Astrocyte (in vitro differentiated cells and primary cell): Measurements from ENCODE around the gene TRMT1. TPM values are rescaled to one million over a fixed set of nuclear protein-coding genes. Genes with fewer than 3 reads are reported as not detected.
A peak's percentile ranks its signal among the peaks of the same experiment; 100 is the strongest.

ENCODE experiments used
- DNase-seq: peaks from one replicate; pipeline ENCODE4 v3.0.0-alpha.2; 2010; ENCODE audit warnings: low read depth
- FAIRE-seq: peaks from 2 replicates; lab custom pipeline; 2011; peaks lifted over from hg19 to GRCh38; lab: Jason Lieb, UNC
- H2AFZ ChIP-seq: 2 replicates; pipeline ENCODE4 v1.6.0; 2012; ENCODE audit warnings: low read depth, low read length, inconsistent platforms
- H3K27ac ChIP-seq: 2 replicates; pipeline ENCODE4 v1.5.1; 2011; ENCODE audit warnings: low read depth, low read length, inconsistent platforms
- H3K27me3 ChIP-seq: 2 replicates; pipeline ENCODE4 v1.6.0; 2011; ENCODE audit warnings: low read length, inconsistent platforms; ENCODE audit not compliant: insufficient read depth
- H3K36me3 ChIP-seq: 2 replicates; pipeline ENCODE4 v1.5.1; 2011; ENCODE audit warnings: low read length, inconsistent platforms; ENCODE audit not compliant: insufficient read depth
- H3K4me1 ChIP-seq: 2 replicates; pipeline ENCODE4 v1.5.1; 2011; ENCODE audit warnings: low read length, inconsistent platforms; ENCODE audit not compliant: insufficient read depth
- H3K4me2 ChIP-seq: 2 replicates; pipeline ENCODE4 v1.6.0; 2012; ENCODE audit warnings: low read length, inconsistent platforms
- H3K4me3 ChIP-seq: 2 replicates; pipeline ENCODE4 v1.5.1; 2011; ENCODE audit warnings: low read depth, mild to moderate bottlenecking, low read length, inconsistent platforms; ENCODE audit not compliant: insufficient read depth
- H3K79me2 ChIP-seq: 2 replicates; pipeline ENCODE4 v1.6.0; 2012; ENCODE audit warnings: mild to moderate bottlenecking, low read length, inconsistent platforms; ENCODE audit not compliant: insufficient read depth
- H3K9ac ChIP-seq: 2 replicates; pipeline ENCODE4 v1.6.0; 2012; ENCODE audit warnings: mild to moderate bottlenecking, low read length, inconsistent platforms
- H3K9me3 ChIP-seq: 2 replicates; pipeline ENCODE4 v1.5.1; 2012; ENCODE audit warnings: low read depth, mild to moderate bottlenecking, low read length, inconsistent platforms; ENCODE audit not compliant: insufficient read depth
- H4K20me1 ChIP-seq: 2 replicates; pipeline ENCODE4 v1.6.0; 2012; ENCODE audit warnings: low read length, inconsistent platforms; ENCODE audit not compliant: insufficient read depth
- H3K27ac Mint-ChIP-seq: one replicate; pipeline ENCODE4 v1.8.0; 2021; ENCODE audit warnings: mild to moderate bottlenecking, mixed read lengths; ENCODE audit not compliant: unreplicated experiment
- H3K27me3 Mint-ChIP-seq: one replicate; pipeline ENCODE4 v1.8.0; 2021; ENCODE audit warnings: low read depth, mixed read lengths; ENCODE audit not compliant: unreplicated experiment
- H3K36me3 Mint-ChIP-seq: one replicate; pipeline ENCODE4 v1.8.0; 2021; ENCODE audit warnings: low read depth, mixed read lengths; ENCODE audit not compliant: unreplicated experiment
- H3K4me1 Mint-ChIP-seq: one replicate; pipeline ENCODE4 v1.8.0; 2021; ENCODE audit warnings: low read depth, mixed read lengths; ENCODE audit not compliant: unreplicated experiment
- H3K4me3 Mint-ChIP-seq: one replicate; pipeline ENCODE4 v1.8.0; 2021; ENCODE audit warnings: mild to moderate bottlenecking, moderate library complexity, mixed read lengths; ENCODE audit not compliant: unreplicated experiment
- H3K9me3 Mint-ChIP-seq: one replicate; pipeline ENCODE4 v1.8.0; 2021; ENCODE audit warnings: mild to moderate bottlenecking, mixed read lengths; ENCODE audit not compliant: unreplicated experiment
- CTCF ChIP-seq: IDR thresholded peaks from 2 replicates; pipeline ENCODE4 v1.5.1; 2011; ENCODE audit warnings: low read depth, mild to moderate bottlenecking, inconsistent platforms, low read length, moderate library complexity; ENCODE audit not compliant: insufficient read depth
- EZH2 ChIP-seq: IDR thresholded peaks from 2 replicates; pipeline ENCODE4 v1.6.1; 2012; ENCODE audit warnings: mild to moderate bottlenecking, low read length, inconsistent platforms; ENCODE audit not compliant: insufficient read depth
- total RNA-seq: library from RNA; stranded (reverse); gene quantifications from 2 replicates; pipeline ENCODE4 v1.2.1, GENCODE V29; 2021

The TRMT1 gene
- total RNA-seq, 1 donor from 2014 or later, result 43.3 TPM

GRCh38 chr19:13119627-13120026 is 3.1 kb upstream of the TRMT1 start:
- H4K20me1 ChIP-seq, result peaks cover 59% of the 10 kb centered on the region
- peak overlapping the region; percentile 88 for H3K27ac ChIP-seq
- H3K4me1 Mint-ChIP-seq, result peaks cover 48% of the 10 kb centered on the region

DNA sequence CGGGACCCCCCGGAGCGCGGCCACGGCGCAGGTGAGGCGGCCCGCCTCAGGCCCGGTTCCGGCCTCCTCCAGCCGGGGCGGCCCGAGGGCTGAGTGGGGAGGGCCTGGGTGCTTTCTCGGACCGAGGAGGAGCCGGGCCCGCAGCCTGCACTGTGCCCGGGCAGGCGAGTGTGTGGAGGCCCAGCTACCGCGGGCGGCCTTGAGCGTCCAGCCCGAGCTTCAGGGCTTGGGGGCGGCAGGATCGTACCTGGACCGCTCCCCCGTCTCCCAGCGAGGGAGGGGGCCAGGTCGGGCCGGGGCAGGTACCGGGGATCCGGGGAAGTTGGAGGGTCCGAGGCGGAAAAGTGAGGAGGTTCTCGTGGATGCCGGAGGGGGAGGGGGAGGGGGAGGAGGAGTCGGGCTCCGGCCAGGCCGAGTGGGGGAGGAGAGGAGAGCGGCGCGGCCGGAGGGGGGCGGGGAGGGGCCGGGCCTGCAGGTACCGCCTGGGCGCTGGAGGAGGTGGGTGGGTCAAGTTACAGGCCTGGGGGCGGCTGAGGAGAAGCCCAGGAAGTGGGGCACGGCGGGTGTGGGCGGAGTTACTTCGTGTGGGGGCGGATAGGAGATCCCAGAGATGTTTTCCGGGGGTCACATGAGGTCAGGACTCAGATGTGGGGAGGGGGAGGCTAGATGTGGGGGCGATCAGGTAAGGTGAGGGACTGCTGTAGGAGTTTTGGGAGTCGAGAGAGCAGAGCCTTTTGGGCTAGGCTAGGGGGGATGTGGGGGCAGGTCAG is 2.1 kb upstream of the TRMT1 start:
- Mint-ChIP-seq H3K9me3 (no peaks in the 10 kb centered on the region), H3K4me3 (peak overlapping the region; percentile 89), H3K36me3 (peaks cover 5% of the 10 kb centered on the region), H3K27me3 (no peaks in the 10 kb centered on the region), H3K27ac (no peak overlapping the region), H3K4me1 (peaks cover 48% of the 10 kb centered on the region)
- Histone ChIP-seq H2AFZ (no peak overlapping the region), H3K4me3 (peak overlapping the region; percentile 78), H3K9me3 (no peaks in the 10 kb centered on the region), H4K20me1 (peaks cover 49% of the 10 kb centered on the region), H3K79me2 (peaks cover 76% of the 10 kb centered on the region), H3K27me3 (no peaks in the 10 kb centered on the region), H3K9ac (peak overlapping the region; percentile 95), H3K4me1 (peaks cover 61% of the 10 kb centered on the region), H3K27ac (peak overlapping the region; percentile 88), H3K36me3 (peaks cover 3% of the 10 kb centered on the region), H3K4me2 (peak overlapping the region; percentile 92)
- no peak for TF ChIP-seq EZH2
- TF ChIP-seq CTCF, result no peak
- no peak for FAIRE-seq
- peak; percentile 30 for DNase-seq

More at GRCh38 chr19:13119627-13120026, 3.1 kb upstream of the TRMT1 start:
- Mint-ChIP-seq H3K27me3 (no peaks in the 10 kb centered on the region), H3K9me3 (no peaks in the 10 kb centered on the region), H3K36me3 (peaks cover 5% of the 10 kb centered on the region), H3K27ac (peak overlapping the region; percentile 24), H3K4me3 (peak overlapping the region; percentile 89)
- H2AFZ ChIP-seq, result no peak overlapping the region
- peaks cover 3% of the 10 kb centered on the region for H3K36me3 ChIP-seq
- peak overlapping the region; percentile 78 for H3K4me3 ChIP-seq
- H3K9me3 ChIP-seq, result no peaks in the 10 kb centered on the region
- H3K9ac ChIP-seq, result peak overlapping the region; percentile 95
- no peak for TF ChIP-seq EZH2
- TF ChIP-seq CTCF, result no peak
- peak overlapping the region; percentile 92 for H3K4me2 ChIP-seq
- no peaks in the 10 kb centered on the region for H3K27me3 ChIP-seq
- peaks cover 85% of the 10 kb centered on the region for H3K79me2 ChIP-seq
- H3K4me1 ChIP-seq, result peaks cover 62% of the 10 kb centered on the region
- FAIRE-seq, result no peak
- no peak for DNase-seq
